ENCODE results near the gene FANCC.

DNA sequence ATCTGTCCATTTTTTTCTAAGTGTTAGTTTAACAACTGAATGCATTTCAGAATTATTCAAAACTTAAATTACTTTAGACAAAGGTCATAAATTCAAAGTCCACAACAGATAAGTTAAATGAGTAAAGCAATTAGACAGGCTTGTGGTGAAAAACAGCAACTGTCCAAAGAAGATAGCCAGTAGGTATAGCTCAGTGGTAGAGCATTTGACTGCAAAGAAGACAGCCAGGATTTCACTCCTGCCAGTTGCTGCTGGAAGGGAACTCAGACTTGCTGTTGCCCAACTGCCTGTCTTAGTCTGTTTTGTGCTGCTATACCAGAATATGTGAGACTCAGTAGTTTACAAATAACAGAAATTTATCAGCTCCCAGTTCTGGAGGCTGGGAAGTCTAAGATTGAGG, 10.0 kb downstream of the FANCC start:
- TF ChIP-seq, protein P1, sequence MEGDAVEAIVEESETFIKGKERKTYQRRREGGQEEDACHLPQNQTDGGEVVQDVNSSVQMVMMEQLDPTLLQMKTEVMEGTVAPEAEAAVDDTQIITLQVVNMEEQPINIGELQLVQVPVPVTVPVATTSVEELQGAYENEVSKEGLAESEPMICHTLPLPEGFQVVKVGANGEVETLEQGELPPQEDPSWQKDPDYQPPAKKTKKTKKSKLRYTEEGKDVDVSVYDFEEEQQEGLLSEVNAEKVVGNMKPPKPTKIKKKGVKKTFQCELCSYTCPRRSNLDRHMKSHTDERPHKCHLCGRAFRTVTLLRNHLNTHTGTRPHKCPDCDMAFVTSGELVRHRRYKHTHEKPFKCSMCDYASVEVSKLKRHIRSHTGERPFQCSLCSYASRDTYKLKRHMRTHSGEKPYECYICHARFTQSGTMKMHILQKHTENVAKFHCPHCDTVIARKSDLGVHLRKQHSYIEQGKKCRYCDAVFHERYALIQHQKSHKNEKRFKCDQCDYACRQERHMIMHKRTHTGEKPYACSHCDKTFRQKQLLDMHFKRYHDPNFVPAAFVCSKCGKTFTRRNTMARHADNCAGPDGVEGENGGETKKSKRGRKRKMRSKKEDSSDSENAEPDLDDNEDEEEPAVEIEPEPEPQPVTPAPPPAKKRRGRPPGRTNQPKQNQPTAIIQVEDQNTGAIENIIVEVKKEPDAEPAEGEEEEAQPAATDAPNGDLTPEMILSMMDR (IDR thresholded peaks at IDR 0.05): peak in 3 of 6 experiments; percentile 30 to 39 (median 32)
- no peak for TF ChIP-seq POLR2A (IDR thresholded peaks at IDR 0.05)
